GM18517 (cell line): ENCODE measurements around the gene PPFIBP1.
A peak's percentile ranks its signal among the peaks of the same experiment; 100 is the strongest.
"Not testable (repeated sequence)": the region's sequence is repeated elsewhere in the genome, so short reads cannot be mapped to it uniquely, and the experiment has no call there.

Source experiments
- ATAC-seq: cut with Tn5 transposase; IDR thresholded peaks from one replicate; pipeline ENCODE4 v1.9.1; 2021; ENCODE audit warnings: mild to moderate bottlenecking, moderate library complexity; ENCODE audit not compliant: unreplicated experiment

Gene PPFIBP1

GRCh38 chr12:27588075-27588730 is 64.2 kb downstream of the PPFIBP1 start:
- peak; percentile 47 for ATAC-seq

GRCh38 chr12:27588776-27589175 is 64.8 kb downstream of the PPFIBP1 start:
- ATAC-seq = no peak

GRCh38 chr12:27589419-27589818 is 65.4 kb downstream of the PPFIBP1 start:
- ATAC-seq = no peak

- ATAC-seq = not testable (repeated sequence)
These were observed 67.7 kb downstream of the PPFIBP1 start for GRCh38 chr12:27591698-27592097.

GRCh38 chr12:27592548-27592947 is 68.5 kb downstream of the PPFIBP1 start:
- ATAC-seq = no peak

- no peak for ATAC-seq
These were observed 69.3 kb downstream of the PPFIBP1 start for GRCh38 chr12:27593266-27593665.

GRCh38 chr12:27595231-27595642 is 71.2 kb downstream of the PPFIBP1 start:
- ATAC-seq = no peak

- not testable (repeated sequence) for ATAC-seq
These were observed 74.9 kb downstream of the PPFIBP1 start for GRCh38 chr12:27598866-27599265.

- not testable (repeated sequence) for ATAC-seq
These were observed 77.2 kb downstream of the PPFIBP1 start for GRCh38 chr12:27601056-27601828.

- no peak for ATAC-seq
These were observed 78.5 kb downstream of the PPFIBP1 start for GRCh38 chr12:27602516-27602915.

- no peak for ATAC-seq
These were observed 80.4 kb downstream of the PPFIBP1 start for GRCh38 chr12:27604431-27604830.

GRCh38 chr12:27606986-27607385 is 83.0 kb downstream of the PPFIBP1 start:
- ATAC-seq = no peak

- no peak for ATAC-seq
These were observed 83.6 kb downstream of the PPFIBP1 start for GRCh38 chr12:27607591-27607990.

GRCh38 chr12:27608890-27609289 is 84.9 kb downstream of the PPFIBP1 start:
- no peak for ATAC-seq

GRCh38 chr12:27610374-27610773 is 86.4 kb downstream of the PPFIBP1 start:
- ATAC-seq = no peak

GRCh38 chr12:27614386-27614785 is 90.4 kb downstream of the PPFIBP1 start:
- ATAC-seq = no peak

GRCh38 chr12:27614866-27615265 is 90.9 kb downstream of the PPFIBP1 start:
- ATAC-seq = no peak

- ATAC-seq = no peak
These were observed 91.4 kb downstream of the PPFIBP1 start for GRCh38 chr12:27615331-27615891.

- ATAC-seq = no peak
These were observed 92.5 kb downstream of the PPFIBP1 start for GRCh38 chr12:27616356-27617142.

- no peak for ATAC-seq
These were observed 94.8 kb downstream of the PPFIBP1 start for GRCh38 chr12:27618836-27619235.

- ATAC-seq = no peak
These were observed 95.3 kb downstream of the PPFIBP1 start for GRCh38 chr12:27619308-27619707.
